Upper lobe of left lung (tissue), 4 donors: ENCODE measurements around the gene EIPR1.

Source experiments
- EP300 ChIP-seq, 4 donors: sonication (generic); formaldehyde crosslinking; IDR thresholded peaks; one replicate each; pipeline ENCODE4 v1.5.1; 2017; ENCODE audit warnings: antibody characterized with exemption in 4 of 4, control low read depth in 2 of 4
- POLR2A ChIP-seq, 4 donors: fragments of 450-650 bp; IDR thresholded peaks; one replicate each; pipeline ENCODE4 v1.5.1; 2016 to 2017; ENCODE audit warnings: antibody characterized with exemption in 4 of 4, mild to moderate bottlenecking in 2 of 4
- POLR2AphosphoS5 ChIP-seq, 2 donors: sonication (generic); formaldehyde crosslinking; IDR thresholded peaks; one replicate each; pipeline ENCODE4 v1.5.1; 2017; ENCODE audit warnings: antibody characterized with exemption in 2 of 2
- TF ChIP-seq, protein P1 (sequence below), 6 experiments: fragments of 450-650 bp in 4 of 6; fragments of 200-600 bp in 2 of 6; sonication (generic) in 2 of 6; IDR thresholded peaks; one replicate each; pipeline ENCODE4 v1.5.1; 2016 to 2019; ENCODE audit warnings: antibody characterized with exemption in 6 of 6

DNA sequence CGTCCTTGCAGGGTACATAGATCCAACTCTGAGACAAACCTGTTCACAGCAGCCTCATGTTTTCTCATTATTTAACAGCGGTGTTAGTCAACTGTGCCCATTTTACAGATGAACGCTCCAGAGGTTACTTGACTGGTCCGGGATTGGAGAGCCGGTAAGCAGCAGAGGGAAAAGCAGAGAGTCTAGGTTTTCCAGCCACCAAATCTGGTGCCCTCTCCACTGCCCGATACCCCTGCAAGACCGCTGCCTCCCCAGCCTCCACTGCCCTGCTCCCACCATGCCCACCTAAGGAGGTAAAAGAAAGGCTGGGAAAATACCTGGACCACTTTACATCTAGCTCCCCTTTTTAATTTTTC lies 51.5 kb downstream of the EIPR1 start:
- TF ChIP-seq, protein P1, sequence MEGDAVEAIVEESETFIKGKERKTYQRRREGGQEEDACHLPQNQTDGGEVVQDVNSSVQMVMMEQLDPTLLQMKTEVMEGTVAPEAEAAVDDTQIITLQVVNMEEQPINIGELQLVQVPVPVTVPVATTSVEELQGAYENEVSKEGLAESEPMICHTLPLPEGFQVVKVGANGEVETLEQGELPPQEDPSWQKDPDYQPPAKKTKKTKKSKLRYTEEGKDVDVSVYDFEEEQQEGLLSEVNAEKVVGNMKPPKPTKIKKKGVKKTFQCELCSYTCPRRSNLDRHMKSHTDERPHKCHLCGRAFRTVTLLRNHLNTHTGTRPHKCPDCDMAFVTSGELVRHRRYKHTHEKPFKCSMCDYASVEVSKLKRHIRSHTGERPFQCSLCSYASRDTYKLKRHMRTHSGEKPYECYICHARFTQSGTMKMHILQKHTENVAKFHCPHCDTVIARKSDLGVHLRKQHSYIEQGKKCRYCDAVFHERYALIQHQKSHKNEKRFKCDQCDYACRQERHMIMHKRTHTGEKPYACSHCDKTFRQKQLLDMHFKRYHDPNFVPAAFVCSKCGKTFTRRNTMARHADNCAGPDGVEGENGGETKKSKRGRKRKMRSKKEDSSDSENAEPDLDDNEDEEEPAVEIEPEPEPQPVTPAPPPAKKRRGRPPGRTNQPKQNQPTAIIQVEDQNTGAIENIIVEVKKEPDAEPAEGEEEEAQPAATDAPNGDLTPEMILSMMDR (IDR thresholded peaks at IDR 0.05), result no peak
- TF ChIP-seq POLR2A (IDR thresholded peaks at IDR 0.05) (no peak), EP300 (IDR thresholded peaks at IDR 0.05) (no peak), POLR2AphosphoS5 (IDR thresholded peaks at IDR 0.05) (no peak)
